Adrenal gland (tissue), 5 donors: ENCODE measurements around the gene ZCCHC4.
"Not testable (repeated sequence)": the region's sequence is repeated elsewhere in the genome, so short reads cannot be mapped to it uniquely, and the experiment has no call there.

ENCODE experiments used
- CTCF ChIP-seq, 6 experiments: fragments of 450-650 bp in 4 of 6; fragments of 200-600 bp in 2 of 6; sonication (generic) in 1 of 6; IDR thresholded peaks; 1 replicate in 5 of 6; 2 replicates in 1 of 6; pipeline versions ENCODE4 v1.5.1 to v1.8.0; 2016 to 2021; ENCODE audit warnings: antibody characterized with exemption in 6 of 6, mild to moderate bottlenecking in 2 of 6, moderate library complexity in 1 of 6
- POLR2A ChIP-seq, 2 donors: fragments of 450-650 bp; IDR thresholded peaks; one replicate each; pipeline ENCODE4 v1.6.1; 2017; ENCODE audit warnings: antibody characterized with exemption in 2 of 2, mild to moderate bottlenecking in 2 of 2, moderate library complexity in 1 of 2
- donor health status: DM: no; HTN: no; CAD: no.

- TF ChIP-seq CTCF, POLR2A (IDR thresholded peaks at IDR 0.05): not testable (repeated sequence)
Measured at GRCh38 chr4:25328463-25328862, 15.9 kb downstream of the ZCCHC4 start.
